Neural crest cell (in vitro differentiated cells): ENCODE data around the gene TRIM62. TPM values are rescaled to one million over a fixed set of nuclear protein-coding genes. Genes with fewer than 3 reads are reported as not detected.

Experiments
- DNase-seq: peaks from one replicate; pipeline ENCODE4 v3.0.0; 2021; ENCODE audit warnings: low read depth, mixed read lengths, low spot score
- H3K27ac Mint-ChIP-seq: one replicate; pipeline ENCODE4 v1.8.0; 2021; ENCODE audit warnings: mild to moderate bottlenecking, mixed read lengths; ENCODE audit not compliant: unreplicated experiment
- H3K27me3 Mint-ChIP-seq: 2 replicates; pipeline ENCODE4 v1.8.0; 2021; ENCODE audit warnings: low read depth, mild to moderate bottlenecking, mixed read lengths
- H3K36me3 Mint-ChIP-seq: 2 replicates; pipeline ENCODE4 v1.8.0; 2021; ENCODE audit warnings: low read depth, mild to moderate bottlenecking, mixed read lengths
- H3K4me1 Mint-ChIP-seq: 2 replicates; pipeline ENCODE4 v1.8.0; 2021; ENCODE audit warnings: mixed read lengths
- H3K4me3 Mint-ChIP-seq: one replicate; pipeline ENCODE4 v1.8.0; 2021; ENCODE audit warnings: mild to moderate bottlenecking, mixed read lengths
- H3K9me3 Mint-ChIP-seq: 2 replicates; pipeline ENCODE4 v1.8.0; 2021; ENCODE audit warnings: mixed read lengths
- CTCF ChIP-seq: fragments of 200-600 bp; sonication (generic); conservative IDR thresholded peaks from 2 replicates; pipeline ENCODE4 v1.5.0; 2021; ENCODE audit warnings: antibody characterized with exemption, mild to moderate bottlenecking
- total RNA-seq: library from RNA; stranded (reverse); gene quantifications from 2 replicates; pipeline ENCODE4 v1.2.1, GENCODE V29; 2021

Gene TRIM62
- total RNA-seq, 1 donor from 2014 or later = 8.6 TPM

DNA sequence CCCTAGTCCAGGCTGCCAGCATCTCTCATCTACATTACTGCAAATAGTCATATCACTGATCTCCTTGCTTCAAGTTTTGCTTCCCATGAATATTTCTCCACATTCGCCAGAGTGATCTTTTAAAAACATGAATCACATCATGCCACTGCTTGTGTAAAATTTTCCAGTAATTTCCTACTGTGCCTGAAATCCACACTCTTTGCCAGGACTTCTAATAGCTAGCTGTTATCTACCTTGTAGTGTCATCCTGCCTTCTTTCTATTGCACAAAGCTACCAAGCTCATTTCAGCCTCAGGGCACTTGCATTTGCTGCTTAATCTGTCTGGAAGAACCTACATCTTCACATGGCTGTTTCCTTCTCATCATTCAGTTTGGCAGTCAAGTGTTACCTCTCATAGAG lies 40.5 kb upstream of the TRIM62 start:
- Mint-ChIP-seq H3K36me3 (no peaks in the 10 kb centered on the region), H3K27ac (no peak overlapping the region), H3K9me3 (peaks cover 10% of the 10 kb centered on the region), H3K27me3 (no peaks in the 10 kb centered on the region), H3K4me1 (peaks cover 12% of the 10 kb centered on the region), H3K4me3 (no peak overlapping the region)
- no peak for TF ChIP-seq CTCF
- DNase-seq = no peak

GRCh38 chr1:33221385-33221758 lies 39.5 kb upstream of the TRIM62 start:
- DNase-seq = no peak
- Mint-ChIP-seq H3K9me3 (peaks cover 10% of the 10 kb centered on the region), H3K36me3 (no peaks in the 10 kb centered on the region), H3K27ac (no peak overlapping the region), H3K4me1 (peaks cover 12% of the 10 kb centered on the region), H3K4me3 (no peak overlapping the region), H3K27me3 (no peaks in the 10 kb centered on the region)
- TF ChIP-seq CTCF = no peak

GRCh38 chr1:33220676-33221384 lies 39.0 kb upstream of the TRIM62 start:
- no peak overlapping the region for H3K27ac Mint-ChIP-seq
- H3K4me1 Mint-ChIP-seq = peaks cover 12% of the 10 kb centered on the region
- H3K36me3 Mint-ChIP-seq = no peaks in the 10 kb centered on the region
- H3K9me3 Mint-ChIP-seq = peaks cover 10% of the 10 kb centered on the region
- H3K27me3 Mint-ChIP-seq = no peaks in the 10 kb centered on the region
- no peak overlapping the region for H3K4me3 Mint-ChIP-seq
- no peak for TF ChIP-seq CTCF
- DNase-seq = no peak

- H3K4me1 Mint-ChIP-seq = peaks cover 12% of the 10 kb centered on the region
- no peaks in the 10 kb centered on the region for H3K27me3 Mint-ChIP-seq
- peaks cover 9% of the 10 kb centered on the region for H3K9me3 Mint-ChIP-seq
- no peak for TF ChIP-seq CTCF
- no peaks in the 10 kb centered on the region for H3K36me3 Mint-ChIP-seq
- no peak for DNase-seq
- H3K4me3 Mint-ChIP-seq = no peak overlapping the region
- peak overlapping the region; percentile 47 for H3K27ac Mint-ChIP-seq
These were observed 38.2 kb upstream of the TRIM62 start for GRCh38 chr1:33219886-33220661.

DNA sequence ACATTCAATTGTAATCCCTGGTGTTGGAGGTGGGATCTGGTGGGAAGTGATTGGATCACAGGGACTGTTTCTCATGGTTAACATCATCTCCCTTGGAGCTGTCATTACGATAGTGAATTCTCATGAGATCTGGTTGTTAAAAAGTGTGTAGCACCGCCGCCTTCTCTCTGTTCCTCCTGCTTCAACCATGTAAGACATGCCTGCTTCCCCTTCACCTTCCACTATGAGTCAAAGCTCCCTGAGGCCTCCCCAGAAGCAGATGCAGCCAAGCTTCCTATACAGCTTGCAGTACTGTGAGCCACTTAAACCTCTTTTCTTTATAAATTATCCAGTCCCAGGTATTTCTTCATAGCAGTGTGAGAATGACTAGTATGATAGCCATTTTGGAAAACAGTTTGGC lies 30.1 kb upstream of the TRIM62 start:
- H3K27me3 Mint-ChIP-seq = peaks cover 5% of the 10 kb centered on the region
- H3K4me1 Mint-ChIP-seq = no peaks in the 10 kb centered on the region
- TF ChIP-seq CTCF = no peak
- H3K9me3 Mint-ChIP-seq = no peaks in the 10 kb centered on the region
- no peaks in the 10 kb centered on the region for H3K36me3 Mint-ChIP-seq
- no peak for DNase-seq
- no peak overlapping the region for H3K4me3 Mint-ChIP-seq
- no peak overlapping the region for H3K27ac Mint-ChIP-seq
